ENCODE data around the gene POU4F2. TPM values are rescaled to one million over a fixed set of nuclear protein-coding genes. Genes with fewer than 3 reads are reported as not detected.
"Not testable (repeated sequence)": the region's sequence is repeated elsewhere in the genome, so short reads cannot be mapped to it uniquely, and the experiment has no call there.

POU4F2 gene
- total RNA-seq, 1 donor from 2014 or later, result not detected

DNA sequence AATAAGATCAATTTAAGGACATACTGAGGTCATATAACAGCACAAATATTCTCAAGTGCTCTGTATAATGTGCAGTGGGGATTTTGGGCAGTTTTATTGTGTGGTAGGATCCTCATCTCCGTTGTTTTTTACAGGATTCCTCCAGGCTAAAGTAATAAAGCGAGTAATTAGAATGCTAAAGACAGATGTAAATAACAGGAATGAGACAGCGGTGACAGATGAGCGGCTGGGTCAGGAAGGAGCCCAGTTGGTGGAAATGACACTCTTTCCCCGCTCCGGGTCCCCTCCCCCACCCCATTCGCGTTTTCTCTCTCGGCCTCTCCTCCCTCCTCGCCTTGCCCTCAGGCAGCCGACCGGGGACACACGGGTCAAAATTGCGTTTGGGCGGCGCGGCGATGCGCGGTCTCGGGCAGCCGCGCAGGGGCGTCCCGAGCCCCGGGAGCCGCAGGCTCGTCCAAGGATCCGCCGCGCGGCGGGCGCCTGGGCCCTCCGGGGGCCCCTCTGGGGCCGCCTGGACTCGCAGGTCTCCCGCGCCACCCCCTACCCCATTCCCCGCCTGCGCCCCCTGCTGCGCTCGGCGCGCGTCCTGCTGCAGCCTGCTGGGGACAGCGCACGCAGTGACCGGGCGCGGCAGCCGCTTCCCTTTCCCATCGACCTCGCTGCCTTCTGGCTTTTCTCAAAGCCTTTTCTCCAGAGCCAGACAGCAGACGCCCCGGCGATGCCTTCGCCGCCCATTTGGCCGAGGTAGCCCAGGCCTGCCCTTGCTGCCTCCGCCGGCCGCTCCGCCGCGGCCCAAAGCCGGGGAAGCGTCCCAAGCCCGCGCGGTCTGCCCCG, 16.2 kb downstream of the POU4F2 start:
- DNase-seq, result peak; percentile 47

DNA sequence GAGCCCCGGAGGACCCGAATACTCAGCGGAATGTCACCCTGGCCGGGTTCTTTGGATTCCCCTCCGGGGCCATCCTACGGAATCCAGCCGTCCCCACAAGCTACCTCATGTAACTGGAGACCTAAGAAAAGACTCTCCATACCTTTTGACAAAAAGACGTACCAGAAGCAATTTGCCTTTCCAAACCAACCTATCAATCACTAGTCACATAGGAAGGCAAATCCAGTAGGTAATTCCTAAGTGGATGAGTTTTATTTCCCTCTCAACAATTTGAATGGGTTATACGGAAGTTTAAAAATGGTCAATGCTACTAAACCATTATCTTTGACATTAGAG, 16.8 kb downstream of the POU4F2 start:
- DNase-seq, result no peak

DNA sequence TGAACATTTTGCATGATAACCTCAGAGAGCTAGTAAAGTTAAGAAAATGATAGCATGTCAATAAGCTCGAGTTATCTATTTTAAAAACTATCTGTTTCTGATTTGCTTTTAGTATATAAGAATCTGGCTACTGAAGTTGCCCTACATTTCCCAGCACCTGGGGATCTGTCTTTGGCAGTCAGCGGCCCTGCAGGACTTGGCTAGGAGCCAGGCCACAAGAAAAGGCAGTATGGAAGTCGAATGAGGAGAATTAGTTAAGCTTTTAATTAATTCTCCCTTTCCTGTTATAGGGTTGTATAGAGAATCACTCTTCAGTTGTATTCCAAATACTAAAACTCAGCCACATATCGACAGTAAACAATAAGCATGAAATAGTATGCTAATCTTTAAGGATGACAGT, 22.7 kb downstream of the POU4F2 start:
- no peak for DNase-seq

DNA sequence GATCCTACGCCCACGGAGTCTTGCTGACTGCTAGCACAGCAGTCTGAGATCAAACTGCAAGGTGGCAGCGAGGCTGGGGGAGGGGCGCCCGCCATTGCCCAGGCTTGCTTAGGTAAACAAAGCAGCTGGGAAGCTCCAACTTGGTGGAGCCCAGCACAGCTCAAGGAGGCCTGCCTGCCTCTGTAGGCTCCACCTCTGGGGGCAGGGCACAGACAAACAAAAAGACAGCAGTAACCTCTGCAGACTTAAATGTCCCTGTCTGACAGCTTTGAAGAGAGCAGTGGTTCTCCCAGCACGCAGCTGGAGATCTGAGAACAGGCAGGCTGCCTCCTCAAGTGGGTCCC, 25.2 kb downstream of the POU4F2 start:
- DNase-seq, result not testable (repeated sequence)

DNA sequence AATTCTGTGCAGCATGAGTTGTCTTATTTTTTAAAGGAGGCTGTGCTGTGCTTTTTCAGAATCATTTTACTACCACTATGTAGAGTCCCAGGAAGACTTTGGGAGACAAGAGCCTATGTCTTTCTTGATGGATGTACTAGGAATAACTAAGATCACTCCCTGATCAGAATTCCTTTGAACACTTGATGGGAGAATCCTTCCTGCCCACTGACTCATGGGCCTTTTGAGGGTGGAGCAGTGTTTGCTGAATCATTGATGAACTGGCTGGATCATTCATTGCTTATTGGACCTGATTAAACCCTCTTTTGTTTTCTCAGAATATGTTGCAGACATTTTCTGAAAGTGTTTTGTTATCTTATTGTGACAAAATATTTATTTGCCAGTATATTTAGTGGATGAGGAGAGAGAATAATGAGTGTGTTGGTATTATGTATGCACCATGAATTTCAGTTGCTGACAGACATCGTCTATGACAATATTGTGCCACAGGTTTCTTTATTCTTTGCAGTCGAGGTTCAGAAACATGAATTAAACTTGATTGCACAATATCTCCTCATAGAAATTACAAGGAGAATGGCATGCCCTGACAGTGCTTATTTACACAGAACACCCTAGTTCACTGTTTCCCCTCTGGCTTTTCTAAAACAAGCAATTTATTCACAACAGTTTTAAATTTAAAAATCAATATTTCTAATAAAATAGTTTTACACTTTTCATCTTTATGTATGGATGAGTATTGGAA, 36.3 kb downstream of the POU4F2 start:
- peak; percentile 2 for DNase-seq

Other genes starting within 250 kb of the POU4F2 start
- gene SLC10A7, start 117.0 kb upstream of the POU4F2 start, total RNA-seq, result 14.7 TPM

Measured in tongue (tissue), 2 donors.